Mesendoderm (in vitro differentiated cells): ENCODE results near the gene GLDC.
A peak's percentile ranks its signal among the peaks of the same experiment; 100 is the strongest.

ENCODE experiments used
- DNase-seq: peaks from one replicate; pipeline ENCODE4 v3.0.0; 2013
- H2AK5ac ChIP-seq: 2 replicates; pipeline ENCODE4 v1.6.1; 2013; ENCODE audit warnings: low read length, inconsistent platforms
- H2BK120ac ChIP-seq: 2 replicates; pipeline ENCODE4 v1.6.1; 2013; ENCODE audit warnings: low read depth, mild to moderate bottlenecking, low read length, moderate library complexity, mixed read lengths
- H2BK15ac ChIP-seq: replicated peaks from 2 replicates; pipeline ENCODE4 v1.6.1; 2013; ENCODE audit warnings: low read depth, mild to moderate bottlenecking, moderate library complexity
- H2BK5ac ChIP-seq: 2 replicates; pipeline ENCODE4 v1.6.1; 2013; ENCODE audit warnings: low read length, inconsistent platforms
- H3K18ac ChIP-seq: 2 replicates; pipeline ENCODE4 v1.6.1; 2013; ENCODE audit warnings: mild to moderate bottlenecking, low read length, mixed read lengths
- H3K23ac ChIP-seq: one replicate; pipeline ENCODE4 v1.6.1; 2013; ENCODE audit warnings: low read length
- H3K27ac ChIP-seq: 2 replicates; pipeline ENCODE4 v1.5.1; 2013; ENCODE audit warnings: low read depth, mild to moderate bottlenecking, inconsistent platforms, low read length, moderate library complexity
- H3K27me3 ChIP-seq: 2 replicates; pipeline ENCODE4 v1.6.1; 2013; ENCODE audit warnings: low read length, control low read depth, mild to moderate bottlenecking, inconsistent platforms; ENCODE audit not compliant: insufficient read depth, poor library complexity
- H3K36me3 ChIP-seq: 2 replicates; pipeline ENCODE4 v1.6.1; 2013; ENCODE audit warnings: low read length, inconsistent platforms; ENCODE audit not compliant: control insufficient read depth, insufficient read depth
- H3K4ac ChIP-seq: one replicate; pipeline ENCODE4 v1.6.1; 2013; ENCODE audit warnings: low read depth, mild to moderate bottlenecking, low read length, moderate library complexity
- H3K4me1 ChIP-seq: 2 replicates; pipeline ENCODE4 v1.6.1; 2013; ENCODE audit warnings: low read depth, low read length, inconsistent platforms; ENCODE audit not compliant: control insufficient read depth
- H3K4me2 ChIP-seq: 2 replicates; pipeline ENCODE4 v1.6.1; 2013; ENCODE audit warnings: low read length
- H3K4me3 ChIP-seq: 2 replicates; pipeline ENCODE4 v1.5.1; 2013; ENCODE audit warnings: mild to moderate bottlenecking, low read length
- H3K56ac ChIP-seq: one replicate; pipeline ENCODE4 v1.6.1; 2013; ENCODE audit warnings: low read length
- H3K79me1 ChIP-seq: 2 replicates; pipeline ENCODE4 v1.6.1; 2013; ENCODE audit warnings: low read length, inconsistent platforms
- H3K79me2 ChIP-seq: 2 replicates; pipeline ENCODE4 v1.6.1; 2013; ENCODE audit warnings: mild to moderate bottlenecking, low read length; ENCODE audit not compliant: control insufficient read depth, insufficient read depth
- H3K9ac ChIP-seq: 2 replicates; pipeline ENCODE4 v1.6.1; 2013; ENCODE audit warnings: low read length, inconsistent platforms
- H4K5ac ChIP-seq: one replicate; pipeline ENCODE4 v1.6.1; 2013; ENCODE audit warnings: low read length
- H4K8ac ChIP-seq: one replicate; pipeline ENCODE4 v1.6.1; 2013; ENCODE audit warnings: low read depth, mild to moderate bottlenecking, control low read depth, low read length, moderate library complexity
- WGBS: extraction: QIAGEN DNeasy Blood & Tissue Kit; methylation state at CpG from one replicate; pipeline ENCODE4 v1.1.7; 2013; ENCODE audit warnings: low lambda C conversion rate, missing lambda C conversion rate; ENCODE audit not compliant: insufficient coverage; ENCODE audit errors: extremely low coverage; 5-methylcytosine and 5-hydroxymethylcytosine counted together

GLDC gene

DNA sequence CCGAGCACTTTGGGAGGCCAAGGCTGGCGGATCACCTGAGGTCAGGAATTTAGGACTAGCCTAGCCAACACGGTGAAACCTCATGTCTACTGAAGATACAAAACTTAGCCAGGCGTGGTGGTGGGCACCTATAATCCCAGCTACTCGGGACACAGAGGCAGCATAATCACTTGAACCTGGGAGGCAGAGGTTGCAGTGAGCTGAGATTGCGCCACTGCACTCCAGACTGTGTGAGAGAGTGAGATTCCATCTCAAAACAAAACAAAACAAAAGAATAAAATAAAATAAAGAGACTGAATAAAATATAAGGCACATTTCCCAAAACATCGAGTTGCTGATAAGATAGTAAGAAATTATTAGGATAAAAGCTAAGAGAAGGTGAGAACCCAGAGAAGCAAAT is 32.3 kb upstream of the GLDC start:
- H2BK5ac ChIP-seq, result no peak overlapping the region
- no peaks in the 10 kb centered on the region for H3K36me3 ChIP-seq
- no peak overlapping the region for H3K56ac ChIP-seq
- no peaks in the 10 kb centered on the region for H3K4me1 ChIP-seq
- no peak for DNase-seq
- no peak overlapping the region for H2AK5ac ChIP-seq
- no peak overlapping the region for H3K18ac ChIP-seq
- H4K8ac ChIP-seq, result no peak overlapping the region
- H3K23ac ChIP-seq, result no peak overlapping the region
- no peak overlapping the region for H3K4me2 ChIP-seq
- no peak overlapping the region for H3K4ac ChIP-seq
- no peak overlapping the region for H3K27ac ChIP-seq
- H4K5ac ChIP-seq, result no peak overlapping the region
- peaks cover 1% of the 10 kb centered on the region for H3K79me1 ChIP-seq
- H2BK120ac ChIP-seq, result no peak overlapping the region
- no CpG with 5 or more reads among the region's 7 CpGs for WGBS
- H3K4me3 ChIP-seq, result no peak overlapping the region
- H3K79me2 ChIP-seq, result peaks cover 2% of the 10 kb centered on the region
- no peak overlapping the region for H2BK15ac ChIP-seq
- no peak overlapping the region for H3K9ac ChIP-seq
- H3K27me3 ChIP-seq, result no peaks in the 10 kb centered on the region

GRCh38 chr9:6676254-6676921 is 30.9 kb upstream of the GLDC start:
- Histone ChIP-seq H3K27me3 (no peaks in the 10 kb centered on the region), H4K5ac (no peak overlapping the region), H2BK5ac (no peak overlapping the region), H3K4me1 (no peaks in the 10 kb centered on the region), H3K4me3 (no peak overlapping the region), H3K9ac (no peak overlapping the region), H2BK15ac (no peak overlapping the region), H2BK120ac (no peak overlapping the region), H3K4ac (no peak overlapping the region), H3K56ac (no peak overlapping the region), H3K79me1 (no peaks in the 10 kb centered on the region), H3K36me3 (no peaks in the 10 kb centered on the region), H3K79me2 (no peaks in the 10 kb centered on the region), H2AK5ac (no peak overlapping the region), H4K8ac (no peak overlapping the region), H3K23ac (no peak overlapping the region), H3K18ac (no peak overlapping the region), H3K27ac (no peak overlapping the region), H3K4me2 (no peak overlapping the region)
- DNase-seq, result no peak
- WGBS, result no CpG with 5 or more reads among the region's 6 CpGs

GRCh38 chr9:6675268-6675667 is 29.7 kb upstream of the GLDC start:
- H3K18ac ChIP-seq, result no peak overlapping the region
- no peak overlapping the region for H2BK120ac ChIP-seq

DNA sequence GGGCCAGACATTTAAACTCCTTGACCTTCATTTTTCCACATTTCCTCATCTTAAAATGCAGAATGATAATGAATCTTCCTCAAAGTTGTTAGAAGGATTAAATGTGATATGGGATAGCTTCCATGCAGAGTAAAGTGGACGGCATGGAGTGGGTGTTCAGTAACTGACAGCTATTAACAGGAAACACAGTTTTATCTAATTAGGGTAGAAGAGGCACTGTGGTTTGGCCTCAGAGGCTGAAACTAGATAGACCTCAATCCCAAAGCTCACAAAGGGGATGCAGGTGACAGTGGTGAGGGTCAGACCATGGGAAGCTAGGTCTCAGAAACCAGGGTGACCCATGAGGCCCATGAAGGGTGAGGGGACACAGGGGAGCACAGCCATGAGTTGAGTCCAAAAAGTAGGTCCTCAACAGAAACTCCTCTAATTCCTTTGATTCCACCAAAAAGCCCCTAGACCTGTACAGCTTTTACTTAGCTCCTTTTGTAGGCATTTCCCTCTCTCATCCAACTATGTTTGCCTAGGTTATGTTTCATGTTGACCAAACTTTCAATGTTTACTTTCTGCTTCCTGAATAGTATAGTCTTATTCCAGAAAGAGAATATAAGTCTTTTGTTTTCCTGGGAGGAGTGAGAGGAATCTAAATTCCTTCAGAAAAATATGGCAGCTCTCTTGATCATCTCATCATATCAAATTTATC is 27.9 kb upstream of the GLDC start:
- no peak overlapping the region for H3K4me2 ChIP-seq
- peak overlapping the region; percentile 76 for H4K8ac ChIP-seq
- no peak overlapping the region for H3K23ac ChIP-seq
- H2BK5ac ChIP-seq, result no peak overlapping the region
- H3K27ac ChIP-seq, result no peak overlapping the region
- H3K18ac ChIP-seq, result no peak overlapping the region
- H2BK120ac ChIP-seq, result no peak overlapping the region
- H3K4me3 ChIP-seq, result no peak overlapping the region
- H3K9ac ChIP-seq, result no peak overlapping the region
- no peak overlapping the region for H3K56ac ChIP-seq
- H3K4me1 ChIP-seq, result no peaks in the 10 kb centered on the region
- no peak overlapping the region for H2BK15ac ChIP-seq
- H3K79me1 ChIP-seq, result no peaks in the 10 kb centered on the region
- no peak overlapping the region for H2AK5ac ChIP-seq
- H3K27me3 ChIP-seq, result no peaks in the 10 kb centered on the region
- H3K4ac ChIP-seq, result no peak overlapping the region
- no CpG with 5 or more reads among the region's 1 CpG for WGBS
- H4K5ac ChIP-seq, result no peak overlapping the region
- DNase-seq, result no peak
- H3K79me2 ChIP-seq, result no peaks in the 10 kb centered on the region
- H3K36me3 ChIP-seq, result no peaks in the 10 kb centered on the region

More at GRCh38 chr9:6675268-6675667, 29.7 kb upstream of the GLDC start:
- Histone ChIP-seq H4K5ac (no peak overlapping the region), H2BK5ac (no peak overlapping the region), H3K4me3 (no peak overlapping the region), H3K79me2 (no peaks in the 10 kb centered on the region), H3K36me3 (no peaks in the 10 kb centered on the region), H3K27me3 (no peaks in the 10 kb centered on the region), H3K4me2 (no peak overlapping the region), H3K27ac (no peak overlapping the region), H3K56ac (no peak overlapping the region), H2BK15ac (no peak overlapping the region), H3K9ac (no peak overlapping the region), H3K79me1 (no peaks in the 10 kb centered on the region), H3K4me1 (no peaks in the 10 kb centered on the region), H3K23ac (no peak overlapping the region), H2AK5ac (no peak overlapping the region), H3K4ac (no peak overlapping the region), H4K8ac (no peak overlapping the region)
- no CpG with 5 or more reads among the region's 4 CpGs for WGBS
- DNase-seq, result no peak

GRCh38 chr9:6672118-6672517 is 26.6 kb upstream of the GLDC start:
- Histone ChIP-seq H2BK120ac (no peak overlapping the region), H3K4me3 (no peak overlapping the region), H2BK5ac (no peak overlapping the region), H3K56ac (no peak overlapping the region), H3K4ac (no peak overlapping the region), H3K79me1 (no peaks in the 10 kb centered on the region), H3K4me1 (no peaks in the 10 kb centered on the region), H3K18ac (no peak overlapping the region), H3K36me3 (no peaks in the 10 kb centered on the region), H3K79me2 (no peaks in the 10 kb centered on the region), H4K8ac (no peak overlapping the region), H4K5ac (no peak overlapping the region), H3K4me2 (no peak overlapping the region), H2AK5ac (no peak overlapping the region), H3K23ac (no peak overlapping the region), H3K27me3 (no peaks in the 10 kb centered on the region), H3K27ac (no peak overlapping the region), H2BK15ac (no peak overlapping the region), H3K9ac (no peak overlapping the region)
- DNase-seq, result no peak
- WGBS, result no CpG with 5 or more reads among the region's 3 CpGs
